ENCODE data around the gene CEP350.

The CEP350 gene

GRCh38 chr1:180156201-180156600, 201.6 kb downstream of the CEP350 start:
- Histone ChIP-seq H3K4me3 (ENCODE audit: low read depth, low read length) (peak overlapping the region; percentile 78), H3K4me1 (ENCODE audit: control insufficient read depth, insufficient read depth, low read length, unreplicated experiment) (peaks cover 52% of the 10 kb centered on the region)

GRCh38 chr1:180156631-180157091, 202.1 kb downstream of the CEP350 start:
- Histone ChIP-seq H3K4me1 (ENCODE audit: control insufficient read depth, insufficient read depth, low read length, unreplicated experiment) (peaks cover 49% of the 10 kb centered on the region), H3K79me2 (ENCODE audit: control insufficient read depth, insufficient read depth, low read length, unreplicated experiment) (peaks cover 70% of the 10 kb centered on the region), H2AFZ (ENCODE audit: low read length, unreplicated experiment) (no peak overlapping the region), H3K4me3 (ENCODE audit: low read depth, low read length) (peak overlapping the region; percentile 78), H3K27ac (ENCODE audit: low read depth, low read length) (peak overlapping the region; percentile 71), H3K27me3 (ENCODE audit: insufficient read depth, low read length) (no peaks in the 10 kb centered on the region), H3K36me3 (ENCODE audit: insufficient read depth, low read length) (peaks cover 14% of the 10 kb centered on the region)

More at GRCh38 chr1:180156201-180156600, 201.6 kb downstream of the CEP350 start:
- Histone ChIP-seq H3K79me2 (ENCODE audit: control insufficient read depth, insufficient read depth, low read length, unreplicated experiment) (peaks cover 66% of the 10 kb centered on the region), H3K36me3 (ENCODE audit: insufficient read depth, low read length) (peaks cover 10% of the 10 kb centered on the region; the same call in 1 of the 2 replicates), H3K27me3 (ENCODE audit: insufficient read depth, low read length) (no peaks in the 10 kb centered on the region), H2AFZ (ENCODE audit: low read length, unreplicated experiment) (no peak overlapping the region), H3K27ac (ENCODE audit: low read depth, low read length) (peak overlapping the region; percentile 71)

- Histone ChIP-seq H3K27ac (ENCODE audit: low read depth, low read length) (peak overlapping the region; percentile 71), H3K4me1 (ENCODE audit: control insufficient read depth, insufficient read depth, low read length, unreplicated experiment) (peaks cover 45% of the 10 kb centered on the region), H3K27me3 (ENCODE audit: insufficient read depth, low read length) (no peaks in the 10 kb centered on the region), H2AFZ (ENCODE audit: low read length, unreplicated experiment) (no peak overlapping the region), H3K4me3 (ENCODE audit: low read depth, low read length) (peak overlapping the region; percentile 78), H3K36me3 (ENCODE audit: insufficient read depth, low read length) (peaks cover 14% of the 10 kb centered on the region), H3K79me2 (ENCODE audit: control insufficient read depth, insufficient read depth, low read length, unreplicated experiment) (peaks cover 75% of the 10 kb centered on the region)
Measured at GRCh38 chr1:180157108-180157507, 202.5 kb downstream of the CEP350 start.

GRCh38 chr1:180157576-180158057, 203.0 kb downstream of the CEP350 start:
- Histone ChIP-seq H2AFZ (ENCODE audit: low read length, unreplicated experiment) (no peak overlapping the region), H3K4me1 (ENCODE audit: control insufficient read depth, insufficient read depth, low read length, unreplicated experiment) (peaks cover 40% of the 10 kb centered on the region), H3K4me3 (ENCODE audit: low read depth, low read length) (peak overlapping the region; percentile 78), H3K27ac (ENCODE audit: low read depth, low read length) (peak overlapping the region; percentile 71), H3K27me3 (ENCODE audit: insufficient read depth, low read length) (no peaks in the 10 kb centered on the region), H3K36me3 (ENCODE audit: insufficient read depth, low read length) (peaks cover 14% of the 10 kb centered on the region), H3K79me2 (ENCODE audit: control insufficient read depth, insufficient read depth, low read length, unreplicated experiment) (peaks cover 80% of the 10 kb centered on the region)

- H3K27ac ChIP-seq (ENCODE audit: low read depth, low read length): peak overlapping the region; percentile 71
- no peak overlapping the region for H3K4me3 ChIP-seq (ENCODE audit: low read depth, low read length)
- H3K27me3 ChIP-seq (ENCODE audit: insufficient read depth, low read length): no peaks in the 10 kb centered on the region
- H2AFZ ChIP-seq (ENCODE audit: low read length, unreplicated experiment): no peak overlapping the region
- H3K36me3 ChIP-seq (ENCODE audit: insufficient read depth, low read length): peaks cover 14% of the 10 kb centered on the region
- H3K4me1 ChIP-seq (ENCODE audit: control insufficient read depth, insufficient read depth, low read length, unreplicated experiment): peaks cover 34% of the 10 kb centered on the region
- H3K79me2 ChIP-seq (ENCODE audit: control insufficient read depth, insufficient read depth, low read length, unreplicated experiment): peaks cover 85% of the 10 kb centered on the region
Measured at GRCh38 chr1:180158149-180159147, 203.8 kb downstream of the CEP350 start.

GRCh38 chr1:180160357-180160756, 205.7 kb downstream of the CEP350 start:
- Histone ChIP-seq H3K4me1 (ENCODE audit: control insufficient read depth, insufficient read depth, low read length, unreplicated experiment) (peaks cover 28% of the 10 kb centered on the region), H3K27ac (ENCODE audit: low read depth, low read length) (no peak overlapping the region), H2AFZ (ENCODE audit: low read length, unreplicated experiment) (no peak overlapping the region), H3K27me3 (ENCODE audit: insufficient read depth, low read length) (no peaks in the 10 kb centered on the region), H3K36me3 (ENCODE audit: insufficient read depth, low read length) (peaks cover 14% of the 10 kb centered on the region), H3K79me2 (ENCODE audit: control insufficient read depth, insufficient read depth, low read length, unreplicated experiment) (peaks cover 93% of the 10 kb centered on the region), H3K4me3 (ENCODE audit: low read depth, low read length) (no peak overlapping the region)

GRCh38 chr1:180163041-180163440, 208.4 kb downstream of the CEP350 start:
- Histone ChIP-seq H3K79me2 (ENCODE audit: control insufficient read depth, insufficient read depth, low read length, unreplicated experiment) (peaks cover 83% of the 10 kb centered on the region), H3K27me3 (ENCODE audit: insufficient read depth, low read length) (no peaks in the 10 kb centered on the region), H3K4me1 (ENCODE audit: control insufficient read depth, insufficient read depth, low read length, unreplicated experiment) (peaks cover 32% of the 10 kb centered on the region), H3K36me3 (ENCODE audit: insufficient read depth, low read length) (peaks cover 17% of the 10 kb centered on the region), H3K27ac (ENCODE audit: low read depth, low read length) (no peak overlapping the region), H3K4me3 (ENCODE audit: low read depth, low read length) (no peak overlapping the region), H2AFZ (ENCODE audit: low read length, unreplicated experiment) (no peak overlapping the region)

Measured in ACC112 (cell line).